Measurements from ENCODE around the gene ABHD17A. TPM values are rescaled to one million over a fixed set of nuclear protein-coding genes. Genes with fewer than 3 reads are reported as not detected.

The ABHD17A gene
- total RNA-seq, 1 donor from 2014 or later: 48.4 TPM

GRCh38 chr19:1913781-1914577, 28.7 kb upstream of the ABHD17A start:
- no peaks in the 10 kb centered on the region for H3K27me3 ChIP-seq (ENCODE audit: control insufficient read depth, insufficient read depth, low read length)
- FAIRE-seq (no peak), DNase-seq (ENCODE audit: low read depth) (no peak)
- peaks cover 13% of the 10 kb centered on the region for H3K36me3 ChIP-seq (ENCODE audit: control insufficient read depth, insufficient read depth, low read length)
- no peak for TF ChIP-seq CTCF (IDR thresholded peaks at IDR 0.05; ENCODE audit: insufficient read depth, low read length, severe bottlenecking)
- no peak overlapping the region for H3K4me3 ChIP-seq (ENCODE audit: low read depth, low read length)

GRCh38 chr19:1912760-1913505, 27.6 kb upstream of the ABHD17A start:
- TF ChIP-seq CTCF (IDR thresholded peaks at IDR 0.05; ENCODE audit: insufficient read depth, low read length, severe bottlenecking): no peak
- FAIRE-seq: no peak
- Histone ChIP-seq H3K4me3 (ENCODE audit: low read depth, low read length) (no peak overlapping the region), H3K27me3 (ENCODE audit: control insufficient read depth, insufficient read depth, low read length) (no peaks in the 10 kb centered on the region), H3K36me3 (ENCODE audit: control insufficient read depth, insufficient read depth, low read length) (peaks cover 12% of the 10 kb centered on the region)
- no peak for DNase-seq (ENCODE audit: low read depth)

- no peaks in the 10 kb centered on the region for H3K27me3 ChIP-seq (ENCODE audit: control insufficient read depth, insufficient read depth, low read length)
- FAIRE-seq (no peak), DNase-seq (ENCODE audit: low read depth) (no peak)
- H3K4me3 ChIP-seq (ENCODE audit: low read depth, low read length): no peak overlapping the region
- TF ChIP-seq CTCF (IDR thresholded peaks at IDR 0.05; ENCODE audit: insufficient read depth, low read length, severe bottlenecking): no peak
- peaks cover 9% of the 10 kb centered on the region for H3K36me3 ChIP-seq (ENCODE audit: control insufficient read depth, insufficient read depth, low read length)
Measured at GRCh38 chr19:1911995-1912394, 26.7 kb upstream of the ABHD17A start.

GRCh38 chr19:1911098-1911497, 25.8 kb upstream of the ABHD17A start:
- H3K36me3 ChIP-seq (ENCODE audit: control insufficient read depth, insufficient read depth, low read length): peaks cover 9% of the 10 kb centered on the region
- no peak for FAIRE-seq
- no peak for TF ChIP-seq CTCF (IDR thresholded peaks at IDR 0.05; ENCODE audit: insufficient read depth, low read length, severe bottlenecking)

GRCh38 chr19:1910177-1910576, 24.9 kb upstream of the ABHD17A start:
- no peak overlapping the region for H3K4me3 ChIP-seq (ENCODE audit: low read depth, low read length)
- FAIRE-seq (no peak), DNase-seq (ENCODE audit: low read depth) (no peak)
- TF ChIP-seq CTCF (IDR thresholded peaks at IDR 0.05; ENCODE audit: insufficient read depth, low read length, severe bottlenecking): no peak
- peaks cover 9% of the 10 kb centered on the region for H3K36me3 ChIP-seq (ENCODE audit: control insufficient read depth, insufficient read depth, low read length)
- no peaks in the 10 kb centered on the region for H3K27me3 ChIP-seq (ENCODE audit: control insufficient read depth, insufficient read depth, low read length)

More at GRCh38 chr19:1911098-1911497, 25.8 kb upstream of the ABHD17A start:
- H3K4me3 ChIP-seq (ENCODE audit: low read depth, low read length): no peak overlapping the region
- DNase-seq (ENCODE audit: low read depth): no peak
- H3K27me3 ChIP-seq (ENCODE audit: control insufficient read depth, insufficient read depth, low read length): no peaks in the 10 kb centered on the region
